Fibroblast of lung (primary cell): ENCODE measurements around the gene GAS7. TPM values are rescaled to one million over a fixed set of nuclear protein-coding genes. Genes with fewer than 3 reads are reported as not detected.

Experiments
- DNase-seq, 2 donors: peaks; one replicate each; pipeline versions ENCODE4 v3.0.0 to v3.0.0-alpha.2; 2010; ENCODE audit warnings: low read depth in 2 of 2
- H2AFZ ChIP-seq: 2 replicates; pipeline ENCODE4 v1.5.1; 2012; ENCODE audit warnings: low read length, control low read depth, inconsistent platforms
- H3K27ac ChIP-seq: 2 replicates; pipeline ENCODE4 v1.5.1; 2011; ENCODE audit warnings: low read length, control low read depth; ENCODE audit not compliant: insufficient read depth
- H3K27me3 ChIP-seq: 2 replicates; pipeline ENCODE4 v1.5.1; 2011; ENCODE audit warnings: mild to moderate bottlenecking, low read length; ENCODE audit not compliant: control insufficient read depth, insufficient read depth
- H3K36me3 ChIP-seq: 2 replicates; pipeline ENCODE4 v1.5.1; 2011; ENCODE audit warnings: low read length; ENCODE audit not compliant: control insufficient read depth, insufficient read depth
- H3K4me1 ChIP-seq: 2 replicates; pipeline ENCODE4 v1.5.1; 2011; ENCODE audit warnings: low read length; ENCODE audit not compliant: control insufficient read depth, insufficient read depth; ENCODE audit errors: extremely low read depth
- H3K4me2 ChIP-seq: 2 replicates; pipeline ENCODE4 v1.5.1; 2011; ENCODE audit warnings: low read length, control low read depth; ENCODE audit not compliant: insufficient read depth; ENCODE audit errors: extremely low read depth
- H3K4me3 ChIP-seq, 4 experiments: fragments of 200-600 bp in 1 of 4; sonication (generic) in 1 of 4; replicated peaks in 1 of 4; 2 replicates each; pipeline ENCODE4 v1.5.1; 2011 to 2016; ENCODE audit warnings: low read length in 4 of 4, low read depth in 3 of 4, mild to moderate bottlenecking in 3 of 4, control low read depth in 2 of 4, inconsistent platforms in 1 of 4, mixed read lengths in 1 of 4; ENCODE audit not compliant: insufficient read depth in 1 of 4; ENCODE audit errors: control extremely low read depth in 1 of 4
- H3K79me2 ChIP-seq: 2 replicates; pipeline ENCODE4 v1.5.1; 2012; ENCODE audit warnings: mild to moderate bottlenecking, low read length, inconsistent platforms; ENCODE audit not compliant: control insufficient read depth, insufficient read depth
- H3K9ac ChIP-seq: 2 replicates; pipeline ENCODE4 v1.5.1; 2011; ENCODE audit warnings: mild to moderate bottlenecking, low read length, control low read depth; ENCODE audit not compliant: insufficient read depth
- H3K9me3 ChIP-seq: 2 replicates; pipeline ENCODE4 v1.5.1; 2012; ENCODE audit warnings: low read depth, low read length; ENCODE audit not compliant: control insufficient read depth, insufficient read depth
- H4K20me1 ChIP-seq: 2 replicates; pipeline ENCODE4 v1.5.1; 2011; ENCODE audit warnings: low read length; ENCODE audit not compliant: control insufficient read depth, insufficient read depth; ENCODE audit errors: extremely low read depth
- CTCF ChIP-seq, 2 donors: IDR thresholded peaks in 1 of 2; conservative IDR thresholded peaks in 1 of 2; 1 replicate in 1 of 2; 2 replicates in 1 of 2; pipeline ENCODE4 v1.5.1; 2011 to 2012; ENCODE audit warnings: low read length in 2 of 2, control low read depth in 1 of 2, inconsistent platforms in 1 of 2, low read depth in 1 of 2, mild to moderate bottlenecking in 1 of 2
- EZH2 ChIP-seq: IDR thresholded peaks from 2 replicates; pipeline ENCODE4 v1.5.1; 2012; ENCODE audit warnings: low read length, control low read depth, mild to moderate bottlenecking; ENCODE audit errors: missing control alignments
- polyA plus RNA-seq, 2 donors: library from polyadenylated mRNA; depleted of rRNA in 1 of 2; stranded (reverse) in 1 of 2; unstranded in 1 of 2; fragments of >200 nt; gene quantifications; 2 replicates each; pipeline ENCODE4 v1.2.1, GENCODE V29; 2011 to 2012; ENCODE audit warnings: missing spikeins in 1 of 2
- total RNA-seq: library from RNA; depleted of rRNA; stranded (reverse); fragments of >200 nt; gene quantifications from 2 replicates; pipeline ENCODE4 v1.2.1, GENCODE V29; 2014

The GAS7 gene
- total and polyA plus RNA-seq, 2 donors (not counting 1 experiment from before 2014, with no cell fraction given), result 0.58 to 2.6 TPM

GRCh38 chr17:10172241-10172741 lies 26.1 kb downstream of the GAS7 start:
- H3K9me3 ChIP-seq, result no peaks in the 10 kb centered on the region
- H3K4me2 ChIP-seq, result no peak overlapping the region
- H3K27ac ChIP-seq, result no peak overlapping the region
- no peak overlapping the region for H2AFZ ChIP-seq
- no peaks in the 10 kb centered on the region for H3K36me3 ChIP-seq
- H4K20me1 ChIP-seq, result no peaks in the 10 kb centered on the region
- H3K79me2 ChIP-seq, result no peaks in the 10 kb centered on the region
- no peak overlapping the region for H3K4me3 ChIP-seq
- no peaks in the 10 kb centered on the region for H3K27me3 ChIP-seq
- TF ChIP-seq EZH2 (no peak), CTCF (conservative IDR thresholded peaks at IDR 0.05 in 1 of 2, IDR thresholded peaks at IDR 0.05 in 1 of 2; ENCODE audit: low read depth in 1 of 2, low read length in 2 of 2) (no peak)
- H3K9ac ChIP-seq, result no peak overlapping the region
- DNase-seq, result peak in 1 of 2 donors; percentile 40
- H3K4me1 ChIP-seq, result peaks cover 2% of the 10 kb centered on the region

GRCh38 chr17:10171581-10171981 lies 26.8 kb downstream of the GAS7 start:
- Histone ChIP-seq H3K79me2 (no peaks in the 10 kb centered on the region), H3K4me3 (no peak overlapping the region), H2AFZ (no peak overlapping the region)

GRCh38 chr17:10171122-10171571 lies 27.3 kb downstream of the GAS7 start:
- no peaks in the 10 kb centered on the region for H3K27me3 ChIP-seq
- H3K36me3 ChIP-seq, result no peaks in the 10 kb centered on the region
- no peak for DNase-seq
- H3K27ac ChIP-seq, result no peak overlapping the region
- H3K4me2 ChIP-seq, result peak overlapping the region; percentile 35
- H3K4me3 ChIP-seq, result no peak overlapping the region
- H2AFZ ChIP-seq, result no peak overlapping the region
- no peak overlapping the region for H3K9ac ChIP-seq
- H3K4me1 ChIP-seq, result peaks cover 2% of the 10 kb centered on the region
- no peaks in the 10 kb centered on the region for H3K79me2 ChIP-seq
- no peaks in the 10 kb centered on the region for H4K20me1 ChIP-seq
- TF ChIP-seq EZH2, result no peak
- no peak for TF ChIP-seq CTCF (conservative IDR thresholded peaks at IDR 0.05 in 1 of 2, IDR thresholded peaks at IDR 0.05 in 1 of 2; ENCODE audit: low read depth in 1 of 2, low read length in 2 of 2)
- no peaks in the 10 kb centered on the region for H3K9me3 ChIP-seq

More at GRCh38 chr17:10171581-10171981, 26.8 kb downstream of the GAS7 start:
- Histone ChIP-seq H3K4me1 (peaks cover 2% of the 10 kb centered on the region), H3K9ac (no peak overlapping the region), H3K4me2 (peak overlapping the region; percentile 2), H3K9me3 (no peaks in the 10 kb centered on the region), H3K27ac (no peak overlapping the region), H3K36me3 (no peaks in the 10 kb centered on the region), H4K20me1 (no peaks in the 10 kb centered on the region), H3K27me3 (no peaks in the 10 kb centered on the region)
- DNase-seq, result peak in 1 of 2 donors; percentile 31
- no peak for TF ChIP-seq EZH2
- no peak for TF ChIP-seq CTCF (conservative IDR thresholded peaks at IDR 0.05 in 1 of 2, IDR thresholded peaks at IDR 0.05 in 1 of 2; ENCODE audit: low read depth in 1 of 2, low read length in 2 of 2)
